ENCODE measurements around the gene NFX1.
A peak's percentile ranks its signal among the peaks of the same experiment; 100 is the strongest.

Gene NFX1

DNA sequence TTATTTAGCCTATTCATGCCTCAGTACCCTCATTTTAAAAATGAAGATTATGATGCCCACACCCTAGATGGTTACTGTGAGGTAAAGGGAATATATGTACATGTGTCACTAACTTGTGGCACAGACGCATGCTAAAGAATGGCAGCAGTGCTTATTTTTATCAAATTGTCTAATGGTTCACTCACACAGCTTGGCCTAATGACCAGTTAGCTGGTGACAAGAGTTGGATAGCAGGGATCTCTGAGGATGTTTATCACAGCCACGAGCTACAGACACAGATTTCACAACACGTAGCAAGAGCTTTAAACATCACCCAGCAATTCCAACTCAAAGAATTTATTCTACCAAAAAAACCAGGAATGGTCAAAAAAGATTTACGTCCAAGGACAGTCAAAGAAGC is 33.0 kb upstream of the NFX1 start:
- peaks cover 71% of the 10 kb centered on the region for H3K36me3 Mint-ChIP-seq (ENCODE audit: low read depth)
- DNase-seq (no peak), ATAC-seq (no peak)
- peaks cover 19% of the 10 kb centered on the region for H3K4me1 Mint-ChIP-seq
- no peak overlapping the region for H3K4me3 Mint-ChIP-seq
- H3K27ac Mint-ChIP-seq = no peak overlapping the region
- H3K27me3 Mint-ChIP-seq = no peaks in the 10 kb centered on the region
- H3K9me3 Mint-ChIP-seq = no peaks in the 10 kb centered on the region

DNA sequence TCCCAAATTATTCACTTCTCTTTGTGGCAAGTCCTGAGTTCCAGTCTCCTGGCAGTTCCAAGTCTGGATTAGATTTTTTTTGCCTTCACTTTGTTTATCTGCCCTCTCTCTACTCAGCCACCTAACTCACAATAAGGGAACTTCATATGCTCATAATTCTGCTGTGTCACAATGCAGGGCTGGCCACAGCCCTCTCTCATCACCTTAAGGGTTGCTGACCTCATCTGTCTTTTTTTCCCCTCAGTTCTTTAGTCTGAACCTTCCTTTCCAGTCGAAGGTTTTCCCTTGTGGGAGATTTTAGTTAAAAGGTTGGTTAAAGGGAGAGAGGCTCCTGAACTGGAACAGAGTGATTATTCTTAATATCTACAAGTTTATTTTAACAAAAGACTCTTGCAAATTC is 29.9 kb upstream of the NFX1 start:
- Mint-ChIP-seq H3K27me3 (no peaks in the 10 kb centered on the region), H3K9me3 (no peaks in the 10 kb centered on the region), H3K4me3 (no peak overlapping the region), H3K4me1 (peaks cover 31% of the 10 kb centered on the region), H3K36me3 (ENCODE audit: low read depth) (peaks cover 70% of the 10 kb centered on the region), H3K27ac (no peak overlapping the region)
- DNase-seq = no peak
- ATAC-seq = no peak

DNA sequence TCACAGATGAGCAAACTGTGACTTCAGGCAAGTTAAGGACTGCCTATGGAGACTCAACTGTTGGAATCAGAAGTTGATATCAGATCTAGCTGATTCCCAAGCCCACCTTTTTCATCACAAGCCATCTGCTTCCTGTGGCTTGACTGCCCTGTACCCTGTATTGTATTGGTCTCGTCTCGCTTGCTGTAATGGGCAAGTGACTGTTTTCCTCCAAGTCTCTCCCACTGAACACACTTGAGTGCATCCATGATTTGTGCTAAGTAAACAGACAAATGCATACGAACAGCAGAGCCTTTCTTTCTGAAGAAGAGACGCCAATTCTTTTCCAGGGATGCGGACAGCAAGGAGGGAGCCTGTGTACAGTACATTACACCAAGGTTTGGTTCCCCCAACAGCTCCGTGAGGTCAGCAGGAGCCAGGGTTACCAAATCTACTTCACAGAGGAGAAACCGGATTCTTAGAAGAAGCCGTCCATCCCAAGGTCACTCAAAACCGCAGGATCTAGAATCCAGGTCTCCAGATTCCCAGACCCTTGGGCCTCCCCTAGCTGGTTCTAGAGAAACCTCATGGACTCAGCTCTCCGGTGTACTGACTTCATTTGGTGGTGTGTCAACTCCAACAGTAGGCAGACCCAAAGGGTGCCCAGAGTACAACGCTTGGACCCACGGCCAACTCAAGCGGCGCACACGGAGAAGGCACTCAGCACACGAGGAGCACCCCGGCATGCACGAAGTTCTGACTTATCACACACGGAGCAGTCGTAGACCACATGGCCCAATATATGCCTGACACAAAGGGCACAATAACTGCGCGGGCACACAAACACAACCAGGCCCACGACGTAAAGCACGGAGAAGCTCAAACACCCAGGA is 26.9 kb upstream of the NFX1 start:
- DNase-seq (peak; percentile 19), ATAC-seq (no peak)

DNA sequence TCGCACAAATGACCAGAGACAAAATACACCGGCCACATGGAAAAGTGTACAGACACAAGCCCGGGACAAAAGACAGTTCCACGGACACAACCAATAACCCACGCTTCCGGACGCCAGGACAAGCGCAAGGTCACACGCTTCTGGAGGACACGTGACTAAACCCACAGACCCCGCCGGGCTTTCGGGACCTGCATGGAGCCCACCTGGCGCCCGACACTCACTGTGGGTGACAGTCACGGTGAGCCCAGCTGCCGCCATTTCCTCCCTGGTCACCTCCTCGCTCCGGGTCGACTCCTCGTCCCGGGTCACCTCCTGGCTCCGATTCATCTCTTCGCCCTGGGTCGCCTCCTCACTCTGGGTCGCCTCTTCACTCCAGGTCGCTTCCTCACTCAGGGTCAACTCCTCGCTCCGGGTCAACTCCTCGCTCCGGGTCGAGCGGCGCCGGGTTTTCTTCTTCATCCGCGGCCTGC is 26.3 kb upstream of the NFX1 start:
- Mint-ChIP-seq H3K4me3 (peak overlapping the region; percentile 96), H3K27me3 (no peaks in the 10 kb centered on the region), H3K27ac (peak overlapping the region; percentile 95), H3K36me3 (ENCODE audit: low read depth) (peaks cover 65% of the 10 kb centered on the region), H3K4me1 (peaks cover 52% of the 10 kb centered on the region), H3K9me3 (no peaks in the 10 kb centered on the region)
- peak; percentile 9 for ATAC-seq
- DNase-seq = peak; percentile 57

More for the DNA sequence above, 26.9 kb upstream of the NFX1 start:
- Mint-ChIP-seq H3K27ac (peak overlapping the region; percentile 95), H3K4me3 (peak overlapping the region; percentile 96), H3K27me3 (no peaks in the 10 kb centered on the region), H3K36me3 (ENCODE audit: low read depth) (peaks cover 70% of the 10 kb centered on the region), H3K4me1 (peaks cover 52% of the 10 kb centered on the region), H3K9me3 (no peaks in the 10 kb centered on the region)

DNA sequence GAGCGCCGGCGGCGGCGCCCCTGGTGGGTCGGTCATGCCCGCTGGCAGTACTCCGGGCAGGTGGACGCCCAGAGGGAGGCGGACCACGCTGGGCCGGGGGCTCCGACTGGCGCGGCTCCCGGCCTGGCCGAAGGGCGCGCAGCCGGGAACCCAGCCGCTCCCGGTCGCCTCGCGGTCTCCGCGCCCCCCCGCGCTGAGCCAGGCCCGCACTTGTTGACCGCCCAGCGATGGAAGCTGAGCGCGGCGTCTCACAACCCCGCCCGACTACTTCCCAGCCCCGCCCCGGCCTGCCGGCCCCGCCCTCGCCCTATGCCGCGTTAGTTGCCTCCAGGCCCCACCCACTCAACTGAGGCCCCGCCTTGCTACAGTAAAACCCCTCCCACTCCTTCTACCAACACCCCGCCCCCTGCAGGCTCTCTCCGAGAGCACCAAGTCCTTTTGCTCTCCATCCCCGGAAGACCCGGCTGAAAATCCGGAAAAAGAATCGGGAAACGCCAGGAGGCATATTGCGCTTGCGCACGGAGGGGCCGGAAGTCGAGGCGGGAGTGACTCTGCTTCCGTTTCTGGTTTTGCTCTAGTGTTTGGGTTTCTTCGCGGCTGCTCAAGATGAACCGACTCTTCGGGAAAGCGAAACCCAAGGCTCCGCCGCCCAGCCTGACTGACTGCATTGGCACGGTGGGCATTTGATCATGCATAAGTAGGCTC is 25.7 kb upstream of the NFX1 start, which contains the start of the genes BAG1 and CHMP5:
Gene BAG1 (minus strand): TSS at position 236 of the 705 bp plus-strand sequence.
Gene CHMP5 (plus strand): TSS at position 577 of the 705 bp plus-strand sequence. CDS start 30 bp downstream, at position 607.
- Mint-ChIP-seq H3K4me3 (peak within 1 kb of the TSS; percentile 96), H3K27ac (peak within 1 kb of the TSS; percentile 95), H3K36me3 (ENCODE audit: low read depth) (peaks cover 60% of the 10 kb centered on the region), H3K4me1 (peaks cover 52% of the 10 kb centered on the region), H3K9me3 (no peaks in the 10 kb centered on the region), H3K27me3 (no peaks in the 10 kb centered on the region)
- peak; percentile 100 for DNase-seq
- ATAC-seq = peak; percentile 92

DNA sequence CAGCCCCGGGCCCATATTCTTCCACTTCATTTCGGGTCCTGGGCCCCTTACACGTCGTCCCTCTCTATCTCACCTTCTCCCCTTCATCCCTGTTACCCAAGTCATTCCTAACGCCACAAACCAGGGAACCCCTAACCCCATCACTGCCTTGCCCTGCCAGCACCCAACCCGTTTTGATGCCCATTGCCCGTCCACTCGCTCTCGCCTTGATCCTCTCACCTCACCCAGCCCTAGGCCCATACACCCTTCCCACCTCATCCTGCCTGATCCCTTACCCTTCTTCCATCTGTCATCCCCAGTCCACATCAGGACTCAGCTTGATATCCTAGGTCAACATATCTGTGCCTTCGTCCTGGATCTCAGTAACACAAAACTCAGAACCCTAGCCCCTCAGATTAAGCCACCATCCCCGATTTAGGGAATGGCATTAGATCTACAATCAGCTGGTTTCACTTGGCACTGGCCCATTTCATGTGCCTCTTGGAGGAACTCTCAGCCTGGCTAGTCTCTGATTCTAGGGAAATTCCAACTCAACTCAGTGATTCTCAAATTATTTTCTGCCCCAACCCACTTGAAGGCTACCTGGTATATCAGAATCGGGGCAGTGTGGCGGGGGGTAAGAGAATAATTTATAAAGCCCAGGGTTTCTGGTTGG is 25.0 kb upstream of the NFX1 start:
- peaks cover 48% of the 10 kb centered on the region for H3K4me1 Mint-ChIP-seq
- no peaks in the 10 kb centered on the region for H3K27me3 Mint-ChIP-seq
- ATAC-seq (no peak), DNase-seq (no peak)
- H3K27ac Mint-ChIP-seq = peak overlapping the region; percentile 94
- H3K36me3 Mint-ChIP-seq (ENCODE audit: low read depth) = peaks cover 57% of the 10 kb centered on the region
- H3K9me3 Mint-ChIP-seq = no peaks in the 10 kb centered on the region
- H3K4me3 Mint-ChIP-seq = peak overlapping the region; percentile 96

DNA sequence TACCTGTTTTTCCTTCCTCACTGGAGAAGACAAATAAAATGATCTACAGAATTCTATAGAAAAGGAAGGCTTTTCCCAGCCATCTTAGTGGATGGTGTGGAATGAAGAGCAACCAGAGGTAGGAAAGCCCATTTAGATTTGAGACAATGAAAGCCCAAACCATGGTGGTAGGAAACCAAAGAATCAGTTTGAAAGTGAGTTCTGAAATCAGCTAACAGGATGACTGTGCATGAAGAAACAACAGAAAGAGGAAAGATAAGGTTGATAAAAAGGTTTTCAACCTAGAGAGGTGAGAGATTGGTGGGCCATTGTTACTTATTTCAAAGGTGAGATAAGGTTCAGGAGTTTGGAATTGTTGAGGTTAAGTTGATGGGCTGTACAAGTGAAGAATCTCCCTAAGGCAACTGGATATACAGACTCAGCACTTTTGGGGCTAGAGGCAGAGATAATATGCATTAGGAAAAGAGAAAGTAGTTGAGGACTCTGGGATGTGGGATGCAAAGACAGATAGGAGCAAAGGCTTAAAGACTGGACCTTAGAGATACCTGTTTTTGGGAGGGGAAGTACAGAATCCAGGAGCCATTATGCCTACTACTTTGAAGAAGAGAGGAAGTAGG is 23.1 kb upstream of the NFX1 start:
- Mint-ChIP-seq H3K27me3 (no peaks in the 10 kb centered on the region), H3K27ac (peak overlapping the region; percentile 94), H3K9me3 (no peaks in the 10 kb centered on the region), H3K4me1 (peaks cover 35% of the 10 kb centered on the region), H3K36me3 (ENCODE audit: low read depth) (peaks cover 58% of the 10 kb centered on the region), H3K4me3 (no peak overlapping the region)
- DNase-seq (no peak), ATAC-seq (no peak)

DNA sequence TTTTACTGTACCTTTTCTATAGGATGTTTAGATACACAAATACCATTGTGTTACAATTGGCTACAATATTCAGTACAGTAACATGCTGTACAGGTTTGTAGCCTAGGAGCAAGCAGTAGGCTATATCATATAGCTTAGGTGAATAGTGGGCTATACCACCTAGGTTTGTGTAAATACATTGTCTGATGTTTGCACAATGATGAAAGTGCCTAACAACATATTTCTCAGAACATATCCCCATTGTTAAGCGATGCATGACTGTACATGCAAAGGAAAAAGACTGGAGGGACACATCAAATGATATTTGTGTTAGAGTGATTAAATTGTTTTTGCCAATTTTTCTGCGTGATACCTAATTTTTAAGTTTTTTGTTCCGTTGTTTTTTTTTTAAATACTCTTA is 20.2 kb upstream of the NFX1 start:
- H3K9me3 Mint-ChIP-seq = no peaks in the 10 kb centered on the region
- no peak overlapping the region for H3K27ac Mint-ChIP-seq
- no peak for DNase-seq
- H3K4me3 Mint-ChIP-seq = no peak overlapping the region
- peaks cover 42% of the 10 kb centered on the region for H3K36me3 Mint-ChIP-seq (ENCODE audit: low read depth)
- peaks cover 26% of the 10 kb centered on the region for H3K4me1 Mint-ChIP-seq
- ATAC-seq = no peak
- H3K27me3 Mint-ChIP-seq = no peaks in the 10 kb centered on the region

DNA sequence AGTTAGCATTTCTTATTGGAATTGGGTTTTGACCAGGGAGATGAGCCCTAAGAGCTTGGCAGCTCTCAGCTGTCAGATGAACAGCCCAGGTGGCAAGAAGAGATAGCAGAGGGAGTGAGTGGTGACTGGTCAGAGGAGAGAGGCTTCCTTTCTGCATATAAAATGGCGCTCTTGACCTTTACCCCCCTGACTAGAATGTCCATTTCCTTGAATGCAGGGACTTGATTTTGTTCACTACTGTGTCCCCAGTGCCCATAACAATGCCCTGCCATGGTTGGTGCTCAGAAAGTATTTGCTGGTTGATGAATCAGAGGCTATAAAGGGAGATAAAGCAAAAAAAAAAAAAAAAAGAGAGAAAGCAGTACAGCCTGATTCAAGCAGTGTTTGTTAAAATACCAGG is 18.3 kb upstream of the NFX1 start:
- Mint-ChIP-seq H3K27ac (no peak overlapping the region), H3K4me1 (peaks cover 8% of the 10 kb centered on the region), H3K4me3 (no peak overlapping the region), H3K9me3 (no peaks in the 10 kb centered on the region), H3K36me3 (ENCODE audit: low read depth) (peaks cover 44% of the 10 kb centered on the region), H3K27me3 (no peaks in the 10 kb centered on the region)
- DNase-seq = no peak
- no peak for ATAC-seq

DNA sequence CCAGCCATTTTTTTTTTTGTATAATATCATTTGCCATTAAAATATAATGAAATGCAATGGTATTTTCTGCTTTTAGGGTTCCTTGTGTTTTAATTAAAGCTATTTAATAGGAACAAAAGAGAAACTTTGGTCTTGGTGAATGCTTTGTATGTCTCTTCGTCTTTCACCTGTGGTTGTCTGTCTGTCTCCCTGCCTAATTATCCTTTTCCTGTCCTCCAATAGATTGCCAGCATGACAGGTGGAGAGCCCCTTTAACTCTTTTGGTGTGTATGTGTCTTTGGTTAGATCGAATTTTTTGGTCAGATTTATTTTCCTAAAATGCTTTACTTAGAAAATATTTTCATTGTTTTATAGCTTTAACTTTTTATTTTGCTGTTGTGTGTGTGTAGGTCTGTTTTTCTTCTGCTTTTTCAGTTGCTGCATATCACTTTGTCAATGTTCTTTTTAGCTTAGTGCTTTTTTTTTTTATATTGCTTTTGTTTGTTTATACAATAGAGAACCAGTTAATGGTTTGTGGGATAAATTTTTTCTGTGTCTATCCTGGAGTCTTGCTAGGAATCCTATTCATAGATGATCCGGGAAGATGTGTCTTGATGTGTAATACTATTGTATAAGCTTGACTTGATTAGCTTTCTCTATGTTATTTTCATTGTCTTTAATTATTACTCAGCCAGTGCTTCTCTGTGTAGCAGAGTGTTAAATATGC is 16.9 kb upstream of the NFX1 start:
- no peaks in the 10 kb centered on the region for H3K27me3 Mint-ChIP-seq
- no peak overlapping the region for H3K4me3 Mint-ChIP-seq
- H3K4me1 Mint-ChIP-seq = no peaks in the 10 kb centered on the region
- DNase-seq (no peak), ATAC-seq (no peak)
- peaks cover 44% of the 10 kb centered on the region for H3K36me3 Mint-ChIP-seq (ENCODE audit: low read depth)
- H3K27ac Mint-ChIP-seq = peak overlapping the region; percentile 16
- no peaks in the 10 kb centered on the region for H3K9me3 Mint-ChIP-seq

DNA sequence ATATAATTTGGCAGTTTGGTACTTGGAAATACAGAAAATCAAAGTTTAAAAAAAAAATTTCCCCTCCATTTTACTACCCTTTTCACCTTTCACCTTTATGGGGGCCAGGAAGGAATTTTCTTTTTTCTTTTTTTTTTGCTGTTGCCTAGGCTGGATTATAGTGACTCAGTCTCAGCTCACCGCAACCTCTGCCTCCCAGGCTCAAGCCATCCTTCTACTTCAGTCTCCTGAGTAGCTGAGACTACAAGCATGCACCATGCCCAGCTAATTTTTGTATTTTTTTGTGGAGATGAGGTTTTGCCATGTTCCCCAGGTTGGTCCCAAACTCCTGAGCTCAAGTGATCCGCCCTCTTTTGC is 16.4 kb upstream of the NFX1 start:
- ATAC-seq = no peak
- Mint-ChIP-seq H3K9me3 (no peaks in the 10 kb centered on the region), H3K36me3 (ENCODE audit: low read depth) (peaks cover 47% of the 10 kb centered on the region), H3K27ac (no peak overlapping the region), H3K27me3 (no peaks in the 10 kb centered on the region), H3K4me3 (no peak overlapping the region), H3K4me1 (no peaks in the 10 kb centered on the region)
- no peak for DNase-seq

DNA sequence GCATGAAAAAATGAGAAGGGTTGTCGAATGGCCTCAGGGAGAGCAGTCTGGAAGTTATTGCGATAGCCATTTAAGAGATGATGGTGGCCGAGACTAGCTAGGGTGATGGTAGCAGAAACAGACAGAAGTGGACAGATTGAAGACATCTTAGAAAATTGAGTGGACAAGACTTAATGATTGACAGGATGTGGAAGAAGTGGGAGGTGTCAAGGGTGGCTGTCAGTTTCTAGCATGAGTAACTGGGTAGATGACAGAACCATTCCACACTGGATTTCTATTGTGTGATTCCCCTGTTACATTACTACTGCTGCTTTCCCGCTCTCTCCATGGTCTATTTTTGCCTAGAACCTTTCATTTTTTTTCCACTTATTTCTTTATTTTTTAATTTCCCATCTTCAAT is 12.8 kb upstream of the NFX1 start:
- Mint-ChIP-seq H3K27ac (no peak overlapping the region), H3K36me3 (ENCODE audit: low read depth) (peaks cover 31% of the 10 kb centered on the region)
- ATAC-seq = no peak

DNA sequence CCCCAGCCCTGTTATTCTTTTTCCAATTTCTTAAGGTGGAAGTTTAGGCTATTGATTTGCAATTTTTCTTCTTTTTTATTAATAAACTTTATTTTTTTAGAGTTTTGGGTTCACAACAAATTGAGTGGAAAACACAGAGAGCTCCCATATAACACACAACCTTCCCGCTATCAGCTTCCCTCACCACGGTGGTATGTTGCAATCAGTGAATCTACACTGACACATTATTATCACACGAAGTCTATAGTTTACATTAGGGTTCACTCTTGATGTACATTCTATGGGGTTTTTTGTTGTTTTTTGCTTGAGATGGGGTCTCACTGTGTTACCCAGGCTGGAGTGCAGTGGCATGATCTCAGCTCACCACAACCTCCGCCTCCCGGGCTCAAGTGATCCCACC is 4.8 kb upstream of the NFX1 start:
- no peak overlapping the region for H3K27ac Mint-ChIP-seq
- H3K9me3 Mint-ChIP-seq = no peaks in the 10 kb centered on the region
- no peak for DNase-seq
- H3K4me1 Mint-ChIP-seq = peaks cover 20% of the 10 kb centered on the region
- H3K36me3 Mint-ChIP-seq (ENCODE audit: low read depth) = peaks cover 8% of the 10 kb centered on the region
- no peak overlapping the region for H3K4me3 Mint-ChIP-seq
- no peak for ATAC-seq
- H3K27me3 Mint-ChIP-seq = peaks cover 3% of the 10 kb centered on the region

More for the DNA sequence above, 12.8 kb upstream of the NFX1 start:
- Mint-ChIP-seq H3K4me3 (no peak overlapping the region), H3K4me1 (no peaks in the 10 kb centered on the region), H3K9me3 (no peaks in the 10 kb centered on the region), H3K27me3 (no peaks in the 10 kb centered on the region)
- DNase-seq = no peak

DNA sequence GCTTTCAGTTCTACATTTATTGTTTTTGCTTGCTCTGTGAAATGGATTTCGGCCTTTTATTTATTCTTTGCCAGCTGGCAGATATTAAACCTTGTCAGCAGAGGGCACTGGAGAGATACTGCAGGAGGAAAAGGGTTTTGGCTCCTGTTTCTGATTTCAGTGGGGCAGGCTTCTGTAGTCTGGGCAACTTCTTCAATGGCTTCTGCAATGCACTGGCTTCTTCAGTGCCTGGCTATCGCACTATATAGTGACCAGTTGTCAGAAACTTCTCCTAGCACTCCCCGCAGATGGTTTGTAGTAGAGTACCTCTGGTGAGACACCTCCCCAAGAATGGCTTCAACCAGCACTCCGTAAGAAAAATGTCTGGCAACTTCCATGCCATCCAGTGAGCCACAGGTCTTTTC is 3.2 kb upstream of the NFX1 start:
- DNase-seq (peak; percentile 39), ATAC-seq (no peak)
- peaks cover 36% of the 10 kb centered on the region for H3K4me1 Mint-ChIP-seq
- H3K27ac Mint-ChIP-seq = peak overlapping the region; percentile 68
- H3K4me3 Mint-ChIP-seq = no peak overlapping the region
- H3K27me3 Mint-ChIP-seq = peaks cover 3% of the 10 kb centered on the region
- H3K36me3 Mint-ChIP-seq (ENCODE audit: low read depth) = peaks cover 15% of the 10 kb centered on the region
- H3K9me3 Mint-ChIP-seq = no peaks in the 10 kb centered on the region

All from activated naive CD8-positive, alpha-beta T cell treated with anti-CD3 and anti-CD28 coated beads, Interleukin-2, amount 50 U/mL, for 24 hours (primary cell).